Cardiac ventricle fibroblast (primary cell): Measurements from ENCODE around the gene BRD4. TPM values are rescaled to one million over a fixed set of nuclear protein-coding genes. Genes with fewer than 3 reads are reported as not detected.

ENCODE experiments used
- total RNA-seq: library from RNA; depleted of rRNA; stranded (reverse); fragments of >200 nt; gene quantifications from 2 replicates; pipeline ENCODE4 v1.2.3, GENCODE V29; 2015

The BRD4 gene
- total RNA-seq, result 22.3 and 27.3 TPM in 2 replicates

GRCh38 chr19:15332311-15332996 is at the start of gene BRD4:
Gene BRD4, minus strand, starts transcription at chr19:15332539. Its CDS starts 59,440 bp downstream, at chr19:15273099.

DNA sequence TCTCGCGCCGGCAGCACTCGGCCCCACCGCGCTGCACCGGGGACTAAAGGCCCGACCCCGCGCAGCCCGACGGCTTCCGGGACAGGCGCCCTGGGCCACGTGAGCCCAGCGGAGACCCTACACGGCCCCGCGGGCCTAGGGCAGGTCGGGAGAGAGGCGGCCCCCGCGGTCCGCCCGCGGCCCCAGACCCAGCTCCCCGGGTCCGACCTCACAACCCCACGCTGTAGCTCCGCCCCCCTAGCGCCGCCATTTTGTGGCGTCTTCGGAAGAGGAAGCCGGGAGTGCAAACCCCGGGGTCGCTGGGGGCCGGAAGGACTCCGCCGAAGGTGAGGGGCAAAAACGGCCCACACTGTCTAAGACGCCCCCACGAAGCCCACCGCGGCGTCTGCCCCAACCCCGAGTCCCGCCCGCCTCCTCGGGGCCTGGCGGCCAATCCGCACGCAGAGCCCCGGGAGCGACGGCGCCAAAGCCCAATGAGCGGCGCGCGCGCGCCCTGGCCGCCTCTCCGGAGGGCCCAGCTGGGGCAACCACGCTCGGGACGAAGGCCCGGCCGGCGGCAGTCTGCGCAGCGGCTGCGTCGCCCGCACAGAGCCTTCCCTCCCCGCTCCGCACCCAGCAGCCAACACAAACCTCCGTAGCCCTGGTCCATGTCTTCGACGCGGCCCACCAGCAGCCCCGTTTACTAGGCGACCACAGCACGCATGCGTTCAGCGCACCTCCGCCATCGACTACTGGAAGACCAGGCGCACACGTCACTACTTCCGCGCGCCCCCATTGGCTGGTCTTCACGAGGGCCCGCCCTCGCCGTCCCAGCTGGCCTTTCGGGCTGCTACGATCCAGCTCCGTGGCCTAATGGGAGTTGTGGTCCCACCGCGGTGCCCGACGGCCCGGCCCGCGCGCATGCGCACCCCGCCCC is 47.0 kb upstream of the BRD4 start, which contains the start of gene AKAP8:
Gene AKAP8 (minus strand): TSS at position 705 of the 916 bp plus-strand sequence. CDS start 56 bp downstream, at position 649.

DNA sequence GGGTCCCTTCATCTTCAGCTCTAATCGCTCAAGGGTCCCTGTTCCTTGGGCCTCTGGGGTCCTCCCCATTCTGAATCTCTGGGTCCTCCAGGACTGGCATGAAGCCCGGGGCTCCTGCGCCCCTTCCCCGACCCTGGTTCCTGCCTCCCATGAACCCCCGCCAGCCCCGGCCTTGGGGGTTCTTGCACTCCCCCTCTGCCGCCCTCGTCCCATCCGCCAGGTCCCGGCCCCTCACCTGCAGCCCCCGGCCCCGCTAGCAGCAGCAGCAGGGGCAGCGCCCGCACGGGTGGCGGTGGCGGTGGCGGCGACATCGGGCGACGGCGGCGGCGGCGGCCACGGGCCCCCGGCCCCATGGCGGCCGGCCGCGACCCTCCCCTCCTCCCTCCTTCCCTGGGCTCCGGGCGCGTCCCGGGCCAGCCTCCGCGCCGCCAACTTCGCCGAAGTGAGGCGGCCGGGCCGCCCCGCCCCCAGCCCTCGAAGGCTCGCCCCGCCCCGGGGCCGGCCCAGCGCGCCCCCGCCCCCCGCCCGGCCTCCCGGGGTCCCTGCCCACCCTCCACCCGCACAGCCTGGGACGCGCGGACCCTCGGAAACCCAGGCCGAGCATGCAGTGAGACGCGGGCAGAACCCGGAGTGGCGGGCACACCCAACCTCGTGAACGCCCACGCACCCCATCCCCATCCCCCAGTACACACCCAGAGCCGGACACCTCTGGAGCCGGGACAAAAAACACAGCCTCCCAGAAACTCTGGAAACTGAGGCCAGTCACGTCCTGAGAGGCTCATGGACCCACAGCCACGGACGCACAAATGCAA is 131.6 kb downstream of the BRD4 start, which contains the start of gene NOTCH3:
Gene NOTCH3 (minus strand): TSS at position 443 of the 812 bp plus-strand sequence. CDS start 90 bp downstream, at position 353.

Other genes starting within 250 kb of the BRD4 start
- 32.6 and 41.1 TPM in 2 replicates for gene SYDE1, start 225.1 kb downstream of the BRD4 start, total RNA-seq
- gene NOTCH3, start 131.5 kb downstream of the BRD4 start, total RNA-seq, result 66.9 and 67.3 TPM in 2 replicates
- not detected in 2 replicates for gene EPHX3, start 100.1 kb downstream of the BRD4 start, total RNA-seq
- gene AKAP8, start 47.2 kb upstream of the BRD4 start, total RNA-seq, result 9.0 and 9.4 TPM in 2 replicates
- 31.8 and 45.7 TPM in 2 replicates for gene AKAP8L, start 86.4 kb upstream of the BRD4 start, total RNA-seq
- 35.7 and 35.9 TPM in 2 replicates for gene WIZ, start 117.4 kb upstream of the BRD4 start, total RNA-seq
- gene RASAL3, start 132.0 kb upstream of the BRD4 start, total RNA-seq, result not detected in 2 replicates
- gene PGLYRP2, start 147.0 kb upstream of the BRD4 start, total RNA-seq, result not detected in 2 replicates
- not detected in 2 replicates for gene CYP4F22, start 176.0 kb upstream of the BRD4 start, total RNA-seq